SH-SY5Y (cell line): Measurements from ENCODE around the gene PCK1.

Experiments
- GATA2 ChIP-seq: IDR thresholded peaks from 2 replicates; pipeline ENCODE4 v1.6.1; 2011; ENCODE audit warnings: mild to moderate bottlenecking, low read depth, low read length
- GATA3 ChIP-seq: IDR thresholded peaks from 2 replicates; pipeline ENCODE4 v1.6.1; 2011; ENCODE audit warnings: low read depth, mild to moderate bottlenecking, low read length, moderate library complexity

- TF ChIP-seq GATA2 (no peak), GATA3 (no peak)
Observed at GRCh38 chr20:57574954-57575353, 14.0 kb downstream of the PCK1 start.
